Adipocyte (in vitro differentiated cells): Measurements from ENCODE around the gene ZMIZ1.

Experiments
- DNase-seq: peaks from one replicate; pipeline ENCODE4 v3.0.0-alpha.2; 2015; ENCODE audit warnings: low read depth
- H3K27me3 ChIP-seq: replicated peaks from 2 replicates; pipeline ENCODE4 v1.7.0; 2013; ENCODE audit warnings: mild to moderate bottlenecking, low read length, moderate library complexity; ENCODE audit not compliant: control insufficient read depth, insufficient read depth
- H3K36me3 ChIP-seq: 2 replicates; pipeline ENCODE4 v1.7.0; 2013; ENCODE audit warnings: low read length, mild to moderate bottlenecking, moderate library complexity; ENCODE audit not compliant: control insufficient read depth, insufficient read depth, severe bottlenecking
- H3K4me1 ChIP-seq: 2 replicates; pipeline ENCODE4 v1.7.0; 2013; ENCODE audit warnings: mild to moderate bottlenecking, low read length, moderate library complexity; ENCODE audit not compliant: control insufficient read depth, insufficient read depth
- H3K4me3 ChIP-seq: 2 replicates; pipeline ENCODE4 v1.7.0; 2013; ENCODE audit warnings: mild to moderate bottlenecking, low read length, moderate library complexity
- H3K9ac ChIP-seq: 2 replicates; pipeline ENCODE4 v1.7.0; 2013; ENCODE audit warnings: mild to moderate bottlenecking, low read length, moderate library complexity
- H3K9me3 ChIP-seq: 2 replicates; pipeline ENCODE4 v1.7.0; 2013; ENCODE audit warnings: mild to moderate bottlenecking, low read length, moderate library complexity; ENCODE audit not compliant: control insufficient read depth

The ZMIZ1 gene

GRCh38 chr10:79047584-79047874 lies 21.2 kb upstream of the ZMIZ1 start:
- no peak for DNase-seq
- Histone ChIP-seq H3K36me3 (no peaks in the 10 kb centered on the region), H3K4me1 (peaks cover 22% of the 10 kb centered on the region), H3K4me3 (no peak overlapping the region), H3K27me3 (no peaks in the 10 kb centered on the region), H3K9ac (no peak overlapping the region), H3K9me3 (peaks cover 5% of the 10 kb centered on the region)

GRCh38 chr10:79047875-79048638 lies 20.7 kb upstream of the ZMIZ1 start:
- no peak for DNase-seq
- no peaks in the 10 kb centered on the region for H3K36me3 ChIP-seq

GRCh38 chr10:79048639-79049550 lies 19.9 kb upstream of the ZMIZ1 start:
- Histone ChIP-seq H3K4me3 (no peak overlapping the region), H3K4me1 (peaks cover 22% of the 10 kb centered on the region), H3K27me3 (no peaks in the 10 kb centered on the region), H3K9me3 (no peaks in the 10 kb centered on the region), H3K9ac (no peak overlapping the region), H3K36me3 (no peaks in the 10 kb centered on the region)
- DNase-seq: no peak

More at GRCh38 chr10:79047875-79048638, 20.7 kb upstream of the ZMIZ1 start:
- Histone ChIP-seq H3K27me3 (no peaks in the 10 kb centered on the region), H3K4me3 (no peak overlapping the region), H3K9me3 (no peaks in the 10 kb centered on the region), H3K9ac (no peak overlapping the region), H3K4me1 (peaks cover 22% of the 10 kb centered on the region)

- Histone ChIP-seq H3K9me3 (no peaks in the 10 kb centered on the region), H3K36me3 (no peaks in the 10 kb centered on the region), H3K4me3 (peak overlapping the region; percentile 17), H3K9ac (no peak overlapping the region), H3K4me1 (peaks cover 22% of the 10 kb centered on the region), H3K27me3 (no peaks in the 10 kb centered on the region)
- DNase-seq: peak; percentile 23
Measured at GRCh38 chr10:79049931-79050895, 18.6 kb upstream of the ZMIZ1 start.

GRCh38 chr10:79050896-79051555 lies 17.7 kb upstream of the ZMIZ1 start:
- Histone ChIP-seq H3K36me3 (no peaks in the 10 kb centered on the region), H3K4me3 (peak overlapping the region; percentile 17), H3K4me1 (peaks cover 22% of the 10 kb centered on the region), H3K27me3 (no peaks in the 10 kb centered on the region), H3K9me3 (no peaks in the 10 kb centered on the region), H3K9ac (peak overlapping the region; percentile 39)
- peak; percentile 45 for DNase-seq

- H3K9ac ChIP-seq: no peak overlapping the region
- H3K27me3 ChIP-seq: no peaks in the 10 kb centered on the region
- no peaks in the 10 kb centered on the region for H3K9me3 ChIP-seq
- no peak overlapping the region for H3K4me3 ChIP-seq
- no peaks in the 10 kb centered on the region for H3K36me3 ChIP-seq
- DNase-seq: no peak
- H3K4me1 ChIP-seq: peaks cover 22% of the 10 kb centered on the region
Measured at GRCh38 chr10:79051766-79052165, 17.0 kb upstream of the ZMIZ1 start.

- no peaks in the 10 kb centered on the region for H3K9me3 ChIP-seq
- no peaks in the 10 kb centered on the region for H3K36me3 ChIP-seq
- H3K27me3 ChIP-seq: no peaks in the 10 kb centered on the region
- DNase-seq: peak; percentile 4
- peaks cover 22% of the 10 kb centered on the region for H3K4me1 ChIP-seq
- H3K4me3 ChIP-seq: no peak overlapping the region
- no peak overlapping the region for H3K9ac ChIP-seq
Measured at GRCh38 chr10:79052291-79053080, 16.3 kb upstream of the ZMIZ1 start.

GRCh38 chr10:79053081-79053434 lies 15.7 kb upstream of the ZMIZ1 start:
- Histone ChIP-seq H3K4me3 (no peak overlapping the region), H3K36me3 (no peaks in the 10 kb centered on the region), H3K4me1 (peaks cover 22% of the 10 kb centered on the region), H3K9ac (no peak overlapping the region), H3K9me3 (no peaks in the 10 kb centered on the region), H3K27me3 (no peaks in the 10 kb centered on the region)
- DNase-seq: no peak

- no peaks in the 10 kb centered on the region for H3K36me3 ChIP-seq
- no peak overlapping the region for H3K4me3 ChIP-seq
- H3K4me1 ChIP-seq: peaks cover 22% of the 10 kb centered on the region
- H3K9me3 ChIP-seq: no peaks in the 10 kb centered on the region
- no peak for DNase-seq
- H3K27me3 ChIP-seq: no peaks in the 10 kb centered on the region
- H3K9ac ChIP-seq: no peak overlapping the region
Measured at GRCh38 chr10:79053481-79054202, 15.1 kb upstream of the ZMIZ1 start.
